ENCODE measurements around the gene ALG8.

- TF ChIP-seq CTCF (IDR thresholded peaks at IDR 0.05) = no peak
- no peak for TF ChIP-seq POLR2A (IDR thresholded peaks at IDR 0.05)
These were observed 28.6 kb downstream of the ALG8 start for GRCh38 chr11:78110830-78111229.
